ENCODE measurements around the gene MAPK4. TPM values are rescaled to one million over a fixed set of nuclear protein-coding genes. Genes with fewer than 3 reads are reported as not detected.
"Not testable (repeated sequence)": the region's sequence is repeated elsewhere in the genome, so short reads cannot be mapped to it uniquely, and the experiment has no call there.

MAPK4 gene
- total and polyA plus RNA-seq, 3 donors from 2014 or later: 9.3 to 18.1 (median 13.3) TPM

- H3K4me1 ChIP-seq: no peaks in the 10 kb centered on the region
- H3K27me3 ChIP-seq: no peaks in the 10 kb centered on the region
- TF ChIP-seq, protein P1, sequence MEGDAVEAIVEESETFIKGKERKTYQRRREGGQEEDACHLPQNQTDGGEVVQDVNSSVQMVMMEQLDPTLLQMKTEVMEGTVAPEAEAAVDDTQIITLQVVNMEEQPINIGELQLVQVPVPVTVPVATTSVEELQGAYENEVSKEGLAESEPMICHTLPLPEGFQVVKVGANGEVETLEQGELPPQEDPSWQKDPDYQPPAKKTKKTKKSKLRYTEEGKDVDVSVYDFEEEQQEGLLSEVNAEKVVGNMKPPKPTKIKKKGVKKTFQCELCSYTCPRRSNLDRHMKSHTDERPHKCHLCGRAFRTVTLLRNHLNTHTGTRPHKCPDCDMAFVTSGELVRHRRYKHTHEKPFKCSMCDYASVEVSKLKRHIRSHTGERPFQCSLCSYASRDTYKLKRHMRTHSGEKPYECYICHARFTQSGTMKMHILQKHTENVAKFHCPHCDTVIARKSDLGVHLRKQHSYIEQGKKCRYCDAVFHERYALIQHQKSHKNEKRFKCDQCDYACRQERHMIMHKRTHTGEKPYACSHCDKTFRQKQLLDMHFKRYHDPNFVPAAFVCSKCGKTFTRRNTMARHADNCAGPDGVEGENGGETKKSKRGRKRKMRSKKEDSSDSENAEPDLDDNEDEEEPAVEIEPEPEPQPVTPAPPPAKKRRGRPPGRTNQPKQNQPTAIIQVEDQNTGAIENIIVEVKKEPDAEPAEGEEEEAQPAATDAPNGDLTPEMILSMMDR (IDR thresholded peaks at IDR 0.05): no peak
- no peak for TF ChIP-seq POLR2A (IDR thresholded peaks at IDR 0.05)
- intact Hi-C loops (cut with DNase I; ENCODE audit: low total_unique reads): no loop called here
- no peaks in the 10 kb centered on the region for H3K9me3 ChIP-seq
- no peak overlapping the region for H3K27ac ChIP-seq
- whole genome bisulfite sequencing, 2 donors: 87 to 90% methylated on average over 6 of the region's 6 CpGs
- no peak for DNase-seq
- H3K36me3 ChIP-seq (ENCODE audit: low read depth, missing control alignments): no peaks in the 10 kb centered on the region
- no peak overlapping the region for H3K4me3 ChIP-seq
These were observed 146.3 kb downstream of the MAPK4 start for GRCh38 chr18:50706199-50706598.

DNA sequence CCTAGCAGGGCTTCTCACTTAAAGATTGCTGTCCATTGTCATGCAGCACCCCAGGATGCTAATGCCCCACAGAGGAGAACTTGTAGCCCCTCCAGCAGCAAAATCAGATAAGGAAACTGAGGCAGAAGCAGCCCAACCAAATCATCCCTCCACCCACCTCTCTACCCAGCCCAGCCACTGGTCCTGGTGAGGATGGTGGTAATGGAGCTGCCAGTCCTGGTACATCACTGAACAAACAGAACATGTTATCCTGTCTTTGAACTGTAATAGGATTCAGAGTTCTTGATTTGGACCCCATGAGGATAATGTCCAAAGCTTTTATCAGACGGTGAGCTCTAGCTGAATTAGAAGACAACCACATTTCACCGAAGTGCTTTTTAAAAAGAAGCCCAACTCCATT, 146.8 kb downstream of the MAPK4 start:
- no peaks in the 10 kb centered on the region for H3K4me1 ChIP-seq
- intact Hi-C loops (cut with DNase I; ENCODE audit: low total_unique reads): no loop called here
- WGBS, 2 donors: 79 to 85% methylated on average over 2 of the region's 2 CpGs

DNA sequence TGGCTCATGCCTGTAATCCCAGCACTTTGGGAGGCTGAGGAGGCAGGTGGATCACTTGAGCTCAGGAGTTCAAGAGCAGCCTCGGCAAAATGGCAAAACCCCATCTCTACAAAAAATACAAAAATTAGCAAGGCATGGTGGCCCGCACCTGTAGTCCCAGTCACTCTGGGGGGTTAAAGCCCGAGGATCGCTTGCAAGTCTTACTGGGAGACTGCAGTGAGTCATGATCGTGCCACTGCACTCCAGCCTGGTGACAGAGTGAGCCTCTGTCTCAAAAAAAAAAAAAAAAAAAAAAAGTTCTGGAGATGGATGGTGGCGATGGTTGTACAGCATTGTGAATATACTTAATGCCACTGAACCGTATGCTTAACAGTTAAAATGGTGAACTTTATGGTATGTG, 147.4 kb downstream of the MAPK4 start:
- H3K27me3 ChIP-seq; H3K27ac ChIP-seq; DNase-seq; H3K36me3 ChIP-seq (ENCODE audit: low read depth, missing control alignments); H3K9me3 ChIP-seq; H3K4me3 ChIP-seq; H3K4me1 ChIP-seq; intact Hi-C loops (cut with DNase I; ENCODE audit: low total_unique reads): not testable (repeated sequence)
- 88 to 90% methylated on average over 7 of the region's 7 CpGs for WGBS, 2 donors

More for the DNA sequence above, 146.8 kb downstream of the MAPK4 start:
- Histone ChIP-seq H3K4me3 (no peak overlapping the region), H3K27me3 (no peaks in the 10 kb centered on the region), H3K27ac (no peak overlapping the region), H3K9me3 (no peaks in the 10 kb centered on the region), H3K36me3 (ENCODE audit: low read depth, missing control alignments) (no peaks in the 10 kb centered on the region)
- DNase-seq: no peak
- TF ChIP-seq, protein P1 (IDR thresholded peaks at IDR 0.05): no peak
- no peak for TF ChIP-seq POLR2A (IDR thresholded peaks at IDR 0.05)

DNA sequence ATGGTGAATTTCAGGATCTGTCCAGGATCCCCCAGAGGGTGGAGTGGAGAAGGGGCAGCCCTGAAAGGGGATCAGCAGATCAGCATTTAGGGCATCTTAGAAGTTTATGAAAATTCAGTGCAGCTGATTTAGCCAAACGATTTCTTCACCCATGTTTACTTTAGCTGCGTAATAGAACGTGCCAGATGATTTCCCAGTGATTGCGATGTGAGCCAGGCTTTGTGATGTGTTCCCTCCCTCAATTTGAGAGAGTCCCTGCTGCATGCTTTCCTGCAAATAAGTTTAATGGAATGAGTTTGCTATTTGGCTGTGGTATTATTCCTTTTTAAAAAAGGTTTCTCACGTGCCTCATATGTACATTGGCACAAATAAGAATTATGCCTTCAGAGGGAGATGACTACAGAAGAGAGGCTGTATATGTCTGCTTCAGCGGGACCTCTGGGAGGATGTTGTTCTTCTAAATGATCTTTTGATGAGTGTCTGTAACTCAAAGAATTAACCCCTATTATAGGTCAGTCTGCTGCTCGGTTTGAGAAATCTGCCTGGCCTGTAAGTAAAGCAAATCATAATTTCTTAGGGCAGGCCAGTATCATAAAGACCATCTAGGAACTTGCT, 148.1 kb downstream of the MAPK4 start:
- no peak for DNase-seq
- no peaks in the 10 kb centered on the region for H3K36me3 ChIP-seq (ENCODE audit: low read depth, missing control alignments)
- TF ChIP-seq, protein P1 (IDR thresholded peaks at IDR 0.05): no peak
- TF ChIP-seq POLR2A (IDR thresholded peaks at IDR 0.05): no peak
- 52 to 58% methylated on average over 7 of the region's 7 CpGs for WGBS, 2 donors
- intact Hi-C loops (cut with DNase I; ENCODE audit: low total_unique reads): no loop called here
- H3K27me3 ChIP-seq: no peaks in the 10 kb centered on the region
- H3K4me1 ChIP-seq: no peaks in the 10 kb centered on the region
- H3K27ac ChIP-seq: no peak overlapping the region
- H3K4me3 ChIP-seq: no peak overlapping the region
- H3K9me3 ChIP-seq: no peaks in the 10 kb centered on the region

- H3K27me3 ChIP-seq: no peaks in the 10 kb centered on the region
- no peak overlapping the region for H3K4me3 ChIP-seq
- intact Hi-C loops (cut with DNase I; ENCODE audit: low total_unique reads): no loop called here
- H3K36me3 ChIP-seq (ENCODE audit: low read depth, missing control alignments): no peaks in the 10 kb centered on the region
- 82 to 98% methylated on average over 5 to 7 of the region's 7 CpGs for WGBS, 2 donors
- no peaks in the 10 kb centered on the region for H3K9me3 ChIP-seq
- no peaks in the 10 kb centered on the region for H3K4me1 ChIP-seq
- TF ChIP-seq, protein P1 (IDR thresholded peaks at IDR 0.05): no peak
- no peak for TF ChIP-seq POLR2A (IDR thresholded peaks at IDR 0.05)
- no peak overlapping the region for H3K27ac ChIP-seq
- no peak for DNase-seq
These were observed 149.3 kb downstream of the MAPK4 start for GRCh38 chr18:50709193-50709592.

All from testis (tissue), 3 donors.